IMR-90 (cell line): ENCODE data around the gene KCNAB2. TPM values are rescaled to one million over a fixed set of nuclear protein-coding genes. Genes with fewer than 3 reads are reported as not detected.

Experiments used
- ATAC-seq: fragments of 200-7000 bp; cut with Tn5 transposase; 2 replicates; pipeline ENCODE4 v1.9.1; 2020; ENCODE audit warnings: low read depth, mild to moderate bottlenecking, moderate library complexity
- BruUV-seq: library from RNA; stranded (reverse); fragments of 400-500 nt; replicated peaks from 2 replicates; lab custom pipeline; 2021; lab: Mats Ljungman, UMichigan
- CTCF ChIA-PET: fragments of 300-600 bp; formaldehyde crosslinking; extraction: SDS; loops from one replicate; lab custom pipeline; 2021; ENCODE audit warnings: antibody characterized with exemption; lab: Yijun Ruan, JAX
- POLR2A ChIA-PET: fragments of 300-600 bp; sonication (Branson Sonifier 250); formaldehyde crosslinking; loops from one replicate; lab custom pipeline; 2022; ENCODE audit warnings: antibody characterized with exemption; ENCODE audit not compliant: unreplicated experiment; lab: Charles Lee
- DNase-seq: peaks from one replicate; pipeline ENCODE4 v3.0.0; 2013
- H2AFZ ChIP-seq: replicated peaks from 2 replicates; pipeline ENCODE3; 2013; ENCODE audit warnings: low read length, mild to moderate bottlenecking; ENCODE audit not compliant: poor library complexity
- H2AK5ac ChIP-seq: 2 replicates; pipeline ENCODE4 v1.6.1; 2013; ENCODE audit warnings: low read depth, low read length, inconsistent platforms
- H2AK9ac ChIP-seq: replicated peaks from 2 replicates; pipeline ENCODE3; 2013; ENCODE audit warnings: mild to moderate bottlenecking, low read depth, low read length, moderate library complexity; ENCODE audit not compliant: poor library complexity
- H2BK120ac ChIP-seq: 2 replicates; pipeline ENCODE4 v1.6.1; 2013; ENCODE audit warnings: low read depth, low read length, inconsistent platforms
- H2BK15ac ChIP-seq: 3 replicates; pipeline ENCODE4 v1.6.1; 2013; ENCODE audit warnings: low read depth, low read length, inconsistent platforms
- H2BK20ac ChIP-seq: 2 replicates; pipeline ENCODE4 v1.6.1; 2013; ENCODE audit warnings: low read depth, mild to moderate bottlenecking, inconsistent platforms, low read length, moderate library complexity
- H2BK5ac ChIP-seq: 2 replicates; pipeline ENCODE4 v1.6.1; 2013; ENCODE audit warnings: mild to moderate bottlenecking, low read depth, low read length, inconsistent platforms; ENCODE audit not compliant: poor library complexity, severe bottlenecking
- H3K14ac ChIP-seq: replicated peaks from 2 replicates; pipeline ENCODE4 v1.6.1; 2013; ENCODE audit warnings: low read depth, low read length, inconsistent platforms
- H3K18ac ChIP-seq: 2 replicates; pipeline ENCODE4 v1.6.1; 2013; ENCODE audit warnings: low read depth, low read length, control low read depth
- H3K23ac ChIP-seq: 2 replicates; pipeline ENCODE4 v1.6.1; 2013; ENCODE audit warnings: low read depth, low read length, inconsistent platforms
- H3K27ac ChIP-seq: 2 replicates; pipeline ENCODE4 v1.5.1; 2013; ENCODE audit warnings: mild to moderate bottlenecking, control low read depth, low read length; ENCODE audit not compliant: insufficient read depth
- H3K27me3 ChIP-seq: 2 replicates; pipeline ENCODE4 v1.6.1; 2013; ENCODE audit warnings: low read length; ENCODE audit not compliant: control insufficient read depth, insufficient read depth
- H3K36me3 ChIP-seq: 2 replicates; pipeline ENCODE4 v1.6.1; 2013; ENCODE audit warnings: low read length, mixed read lengths; ENCODE audit not compliant: control insufficient read depth, insufficient read depth
- H3K4ac ChIP-seq: 2 replicates; pipeline ENCODE4 v1.6.1; 2013; ENCODE audit warnings: low read depth, low read length, inconsistent platforms
- H3K4me1 ChIP-seq: 2 replicates; pipeline ENCODE4 v1.6.1; 2013; ENCODE audit warnings: low read length, mixed read lengths; ENCODE audit not compliant: control insufficient read depth, insufficient read depth
- H3K4me2 ChIP-seq: 2 replicates; pipeline ENCODE4 v1.6.1; 2013; ENCODE audit warnings: low read depth, mild to moderate bottlenecking, control low read depth, low read length, moderate library complexity
- H3K4me3 ChIP-seq: 2 replicates; pipeline ENCODE4 v1.5.1; 2013; ENCODE audit warnings: low read depth, mild to moderate bottlenecking, control low read depth, low read length, moderate library complexity; ENCODE audit not compliant: insufficient read depth
- H3K56ac ChIP-seq: 2 replicates; pipeline ENCODE4 v1.6.1; 2013; ENCODE audit warnings: low read length, inconsistent platforms; ENCODE audit not compliant: insufficient read depth; ENCODE audit errors: extremely low read depth
- H3K79me1 ChIP-seq, 2 experiments: 2 replicates each; pipeline ENCODE4 v1.6.1; 2013; ENCODE audit warnings: low read length in 2 of 2, inconsistent platforms in 1 of 2, low read depth in 1 of 2
- H3K9ac ChIP-seq: 2 replicates; pipeline ENCODE4 v1.6.1; 2013; ENCODE audit warnings: low read depth, low read length, control low read depth
- H3K9me1 ChIP-seq: 2 replicates; pipeline ENCODE4 v1.6.1; 2013; ENCODE audit warnings: low read length, inconsistent platforms; ENCODE audit not compliant: insufficient read depth
- H3K9me3 ChIP-seq: 2 replicates; pipeline ENCODE4 v1.6.1; 2013; ENCODE audit warnings: low read length; ENCODE audit not compliant: control insufficient read depth, insufficient read depth
- H4K20me1 ChIP-seq: 2 replicates; pipeline ENCODE4 v1.6.1; 2013; ENCODE audit warnings: low read length, inconsistent platforms; ENCODE audit not compliant: insufficient read depth
- H4K5ac ChIP-seq: 2 replicates; pipeline ENCODE4 v1.6.1; 2013; ENCODE audit warnings: mild to moderate bottlenecking, low read depth, low read length, control low read depth
- H4K8ac ChIP-seq, 2 experiments: 2 replicates each; pipeline ENCODE4 v1.6.1; 2013; ENCODE audit warnings: low read depth in 2 of 2, low read length in 2 of 2, control low read depth in 1 of 2, inconsistent platforms in 1 of 2
- H4K91ac ChIP-seq: 2 replicates; pipeline ENCODE4 v1.6.1; 2013; ENCODE audit warnings: low read depth, low read length, inconsistent platforms; ENCODE audit not compliant: insufficient read depth
- RAD21 ChIP-seq: IDR thresholded peaks from 2 replicates; pipeline ENCODE4 v1.6.1; 2012; ENCODE audit warnings: low read length, improper control_type of control experiment
- SMC3 ChIP-seq: fragments of 150-350 bp; IDR thresholded peaks from 2 replicates; pipeline ENCODE4 v1.6.1; 2016; ENCODE audit warnings: low read depth, mild to moderate bottlenecking, antibody characterized with exemption, low read length, moderate library complexity
- WGBS, 2 experiments: methylation state at CpG; one replicate each; pipeline versions ENCODE4 v1.1.5 to v1.1.7; 2013; ENCODE audit warnings: missing lambda C conversion rate in 2 of 2; ENCODE audit not compliant: insufficient read length in 1 of 2; ENCODE audit errors: extremely low coverage in 2 of 2; 5-methylcytosine and 5-hydroxymethylcytosine counted together
- dilution Hi-C: fragments of 300-500 bp; cut with HindIII; formaldehyde crosslinking; loops from one replicate; pipeline ENCODE4 v1.14.3; 2018; ENCODE audit warnings: low sequenced_read_pairs; ENCODE audit not compliant: unreplicated experiment
- in situ Hi-C: fragments of 300-500 bp; cut with MboI; formaldehyde crosslinking; loops from 3 replicates; pipeline ENCODE4 v1.14.3; 2019; ENCODE audit warnings: low sequenced_read_pairs, inconsistent platforms, mixed read lengths
- intact Hi-C: fragments of 100-400 bp; cut with micrococcal nuclease; formaldehyde crosslinking; loops from 2 replicates; pipeline ENCODE4 v1.10.0; 2022
- polyA plus RNA-seq, 3 experiments: library from polyadenylated mRNA; depleted of rRNA; stranded (reverse); fragments of >200 nt; gene quantifications; 2 replicates each; pipeline ENCODE4 v1.2.3, GENCODE V29; 2012; ENCODE audit warnings: low replicate concordance in 1 of 3
- total RNA-seq: library from RNA; depleted of rRNA; stranded (reverse); fragments of >200 nt; gene quantifications from 2 replicates; pipeline ENCODE4 v1.2.3, GENCODE V29; 2012

Gene KCNAB2
- total and polyA plus RNA-seq, 2 of the 4 experiments (the other 2 are of a cell fraction) = 1.3 to 4.2 TPM

DNA sequence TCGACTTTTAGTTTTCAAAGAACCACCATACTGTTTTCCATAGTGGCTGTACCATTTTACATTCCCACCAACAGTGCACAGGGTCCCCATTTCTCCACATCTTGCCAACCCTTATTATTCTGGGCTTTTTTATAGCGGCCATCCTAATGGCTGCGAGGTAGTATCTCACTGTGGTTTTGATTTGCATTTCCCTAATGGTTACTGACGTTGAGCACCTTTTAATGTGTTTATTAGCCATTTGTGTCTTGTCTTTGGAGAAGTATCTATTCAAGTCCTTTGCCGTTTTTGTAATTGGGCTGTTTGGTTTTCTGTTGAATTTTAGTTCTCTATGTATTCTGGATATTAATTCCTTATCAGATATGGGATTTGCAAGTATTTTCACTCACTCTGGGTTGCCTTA lies 22.3 kb upstream of the KCNAB2 start:
- no peaks in the 10 kb centered on the region for H3K9me1 ChIP-seq

More for the DNA sequence above, 22.3 kb upstream of the KCNAB2 start:
- 60% methylated on average over 1 of the region's 5 CpGs; no CpG with 5 or more reads in 1 of the 2 experiments for whole genome bisulfite sequencing, 2 experiments
- dilution Hi-C loops (no loop called here), in situ Hi-C loops (no loop called here), intact Hi-C loops (no loop called here)
- Histone ChIP-seq H4K8ac (no peak overlapping the region), H3K9me3 (no peaks in the 10 kb centered on the region), H2BK5ac (no peak overlapping the region), H2BK20ac (no peak overlapping the region), H4K20me1 (no peaks in the 10 kb centered on the region; the same call in 1 of the 2 replicates), H3K27ac (no peak overlapping the region), H3K79me1 (no peaks in the 10 kb centered on the region), H3K27me3 (no peaks in the 10 kb centered on the region; the same call in 1 of the 2 replicates), H3K14ac (no peak overlapping the region), H2BK15ac (no peak overlapping the region), H2AK5ac (no peak overlapping the region), H3K36me3 (no peaks in the 10 kb centered on the region), H3K4me1 (peaks cover 5% of the 10 kb centered on the region; the same call in 1 of the 2 replicates), H2AK9ac (no peak overlapping the region), H3K4me2 (no peak overlapping the region), H3K56ac (no peak overlapping the region), H3K4me3 (no peak overlapping the region), H4K5ac (no peak overlapping the region), H3K9ac (no peak overlapping the region), H3K18ac (no peak overlapping the region), H4K91ac (no peak overlapping the region), H3K23ac (no peak overlapping the region), H3K4ac (no peak overlapping the region), H2BK120ac (no peak overlapping the region), H2AFZ (no peak overlapping the region)
- ChIA-PET CTCF (interaction anchor here (1.6 kb wide), 1 partner anchor 11 kb away, joined by 5 read pairs; no protein-coding TSS in a partner anchor), POLR2A (no interaction called here)
- DNase-seq = no peak
- no peak for ATAC-seq
- no TSS peak for BruUV-seq
- TF ChIP-seq SMC3 (no peak), RAD21 (no peak)
